ENCODE measurements around the gene TUBGCP6. TPM values are rescaled to one million over a fixed set of nuclear protein-coding genes. Genes with fewer than 3 reads are reported as not detected.

TUBGCP6 gene
- total RNA-seq, 1 donor from 2014 or later, result 58.1 TPM

GRCh38 chr22:50211147-50211546 is 33.7 kb downstream of the TUBGCP6 start:
- H3K27me3 ChIP-seq, result no peaks in the 10 kb centered on the region
- H3K27ac ChIP-seq, result no peak overlapping the region
- no peak overlapping the region for H3K4me3 ChIP-seq
- H3K9me3 ChIP-seq, result no peaks in the 10 kb centered on the region
- no peak for TF ChIP-seq CTCF (IDR thresholded peaks at IDR 0.05)
- intact Hi-C loops (cut with DNase I), result no loop called here
- H3K36me3 ChIP-seq, result peaks cover 49 to 81% of the 10 kb centered on the region in 2 donors
- no peak for DNase-seq (ENCODE audit: low spot score in 2 of 2)
- no peaks in the 10 kb centered on the region for H3K4me1 ChIP-seq

GRCh38 chr22:50210378-50211139 is 34.3 kb downstream of the TUBGCP6 start:
- intact Hi-C loops (cut with DNase I), result no loop called here
- no peaks in the 10 kb centered on the region for H3K9me3 ChIP-seq
- no peak for DNase-seq (ENCODE audit: low spot score in 2 of 2)
- H3K36me3 ChIP-seq, result peaks cover 49 to 75% of the 10 kb centered on the region in 2 donors
- H3K4me1 ChIP-seq, result no peaks in the 10 kb centered on the region
- H3K27me3 ChIP-seq, result no peaks in the 10 kb centered on the region
- H3K4me3 ChIP-seq, result no peak overlapping the region
- no peak overlapping the region for H3K27ac ChIP-seq
- TF ChIP-seq CTCF (IDR thresholded peaks at IDR 0.05), result no peak

GRCh38 chr22:50209893-50210292 is 34.9 kb downstream of the TUBGCP6 start:
- no peak overlapping the region for H3K4me3 ChIP-seq
- intact Hi-C loops (cut with DNase I), result loop anchor here (2.0 kb wide), 1 partner anchor 63 kb away; no protein-coding TSS in a partner anchor
- no peaks in the 10 kb centered on the region for H3K9me3 ChIP-seq
- DNase-seq (ENCODE audit: low spot score in 2 of 2), result peak in 1 of 2 donors; percentile 76
- H3K36me3 ChIP-seq, result peaks cover 45 to 70% of the 10 kb centered on the region in 2 donors
- no peak overlapping the region for H3K27ac ChIP-seq
- TF ChIP-seq CTCF (IDR thresholded peaks at IDR 0.05), result peak; percentile 64 to 81 (median 75)
- H3K4me1 ChIP-seq, result no peaks in the 10 kb centered on the region
- no peaks in the 10 kb centered on the region for H3K27me3 ChIP-seq

- Histone ChIP-seq H3K27me3 (no peaks in the 10 kb centered on the region), H3K9me3 (no peaks in the 10 kb centered on the region), H3K27ac (no peak overlapping the region), H3K4me1 (no peaks in the 10 kb centered on the region), H3K4me3 (no peak overlapping the region), H3K36me3 (peaks cover 44 to 67% of the 10 kb centered on the region in 2 donors)
- no peak for TF ChIP-seq CTCF (IDR thresholded peaks at IDR 0.05)
- intact Hi-C loops (cut with DNase I), result loop anchor here (2.0 kb wide), 1 partner anchor 62 kb away; no protein-coding TSS in a partner anchor
- DNase-seq (ENCODE audit: low spot score in 2 of 2), result no peak
These were observed 35.6 kb downstream of the TUBGCP6 start for GRCh38 chr22:50208939-50209892.

GRCh38 chr22:50208430-50208938 is 36.3 kb downstream of the TUBGCP6 start:
- no peak for TF ChIP-seq CTCF (IDR thresholded peaks at IDR 0.05)
- H3K4me3 ChIP-seq, result no peak overlapping the region
- DNase-seq (ENCODE audit: low spot score in 2 of 2), result no peak
- no peaks in the 10 kb centered on the region for H3K27me3 ChIP-seq
- H3K36me3 ChIP-seq, result peaks cover 44 to 64% of the 10 kb centered on the region in 2 donors
- H3K4me1 ChIP-seq, result no peaks in the 10 kb centered on the region
- intact Hi-C loops (cut with DNase I), result loop anchor here (2.0 kb wide), 1 partner anchor 62 kb away; no protein-coding TSS in a partner anchor
- H3K27ac ChIP-seq, result no peak overlapping the region
- H3K9me3 ChIP-seq, result no peaks in the 10 kb centered on the region

Data from ascending aorta (tissue), 2 donors.